Ovary (tissue), 3 donors: Measurements from ENCODE around the gene BRPF3.

ENCODE experiments used
- CTCF ChIP-seq, 3 donors: fragments of 450-650 bp in 2 of 3; fragments of 200-600 bp in 1 of 3; IDR thresholded peaks; one replicate each; pipeline versions ENCODE4 v1.5.1 to v1.8.0; 2016 to 2022; ENCODE audit warnings: antibody characterized with exemption in 3 of 3, mild to moderate bottlenecking in 1 of 3
- POLR2A ChIP-seq: fragments of 450-650 bp; IDR thresholded peaks from one replicate; pipeline ENCODE4 v1.6.1; 2017; ENCODE audit warnings: antibody characterized with exemption, mild to moderate bottlenecking, moderate library complexity
- donor health status: DM: no; HTN: no; CAD: no.

DNA sequence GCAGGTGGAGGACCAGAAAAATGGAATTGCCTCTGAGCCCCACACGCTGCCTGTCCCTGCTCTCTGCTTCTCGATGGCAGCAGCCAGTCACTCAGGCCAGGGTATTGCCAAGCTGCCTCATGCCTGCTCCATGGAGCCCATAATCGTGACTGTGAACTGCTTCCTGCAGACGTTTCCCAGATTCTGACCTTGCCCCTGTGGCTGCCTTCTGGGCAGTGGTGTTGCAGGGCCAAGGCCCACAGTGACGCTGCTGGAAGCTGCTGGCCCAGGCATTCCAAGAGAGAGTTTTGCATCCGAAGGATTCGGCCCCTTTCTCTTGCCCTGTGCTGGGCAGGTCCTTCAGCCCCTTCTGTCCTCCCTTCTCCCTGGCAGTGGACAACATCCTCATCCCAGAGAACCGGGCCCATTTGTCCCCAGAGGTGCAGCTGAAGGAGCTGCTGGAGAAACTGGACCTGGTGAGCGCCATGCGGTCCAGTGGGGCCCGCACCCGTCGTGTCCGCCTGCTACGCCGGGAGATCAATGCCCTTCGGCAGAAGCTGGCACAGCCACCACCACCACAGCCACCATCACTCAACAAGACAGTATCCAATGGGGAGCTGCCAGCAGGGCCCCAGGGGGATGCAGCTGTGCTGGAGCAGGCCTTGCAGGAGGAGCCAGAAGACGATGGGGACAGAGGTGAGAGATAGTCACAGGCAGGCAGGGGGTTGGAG is 14.5 kb downstream of the BRPF3 start:
- no peak for TF ChIP-seq POLR2A
- no peak for TF ChIP-seq CTCF (IDR thresholded peaks at IDR 0.05)
